HFF-Myc (cell line): ENCODE data around the gene PPA1.

Experiments
- DNase-seq: peaks from one replicate; pipeline ENCODE4 v3.0.0-alpha.2; 2011; ENCODE audit warnings: low read depth; ENCODE audit errors: extremely low read depth
- H3K4me3 ChIP-seq: replicated peaks from 2 replicates; pipeline ENCODE4 v1.5.1; 2011; ENCODE audit warnings: low read depth, mild to moderate bottlenecking, control low read depth, low read length
- TF ChIP-seq, protein P1 (sequence below): IDR thresholded peaks from 2 replicates; pipeline ENCODE4 v1.5.1; 2012; ENCODE audit warnings: mild to moderate bottlenecking, low read depth, low read length, control low read depth; ENCODE audit errors: missing control alignments

PPA1 gene

DNA sequence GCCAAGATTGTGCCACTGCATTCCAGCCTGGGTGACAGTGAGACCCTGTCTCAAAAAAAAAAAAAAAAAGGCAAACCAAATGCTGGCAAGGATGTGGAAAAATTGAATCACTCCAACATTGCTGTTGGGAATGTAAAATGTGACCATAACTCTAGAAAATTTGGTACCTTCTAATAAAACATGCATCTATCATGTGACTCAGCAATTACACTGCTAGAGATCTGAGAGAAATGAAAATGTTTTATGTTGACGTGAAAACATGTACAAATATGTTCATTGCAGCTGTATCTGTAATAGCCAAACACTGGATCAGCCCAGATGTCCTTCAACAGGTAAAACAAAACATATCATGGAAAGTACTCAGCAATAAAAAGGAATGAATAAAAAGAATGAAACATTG lies 32.1 kb downstream of the PPA1 start:
- TF ChIP-seq, protein P1, sequence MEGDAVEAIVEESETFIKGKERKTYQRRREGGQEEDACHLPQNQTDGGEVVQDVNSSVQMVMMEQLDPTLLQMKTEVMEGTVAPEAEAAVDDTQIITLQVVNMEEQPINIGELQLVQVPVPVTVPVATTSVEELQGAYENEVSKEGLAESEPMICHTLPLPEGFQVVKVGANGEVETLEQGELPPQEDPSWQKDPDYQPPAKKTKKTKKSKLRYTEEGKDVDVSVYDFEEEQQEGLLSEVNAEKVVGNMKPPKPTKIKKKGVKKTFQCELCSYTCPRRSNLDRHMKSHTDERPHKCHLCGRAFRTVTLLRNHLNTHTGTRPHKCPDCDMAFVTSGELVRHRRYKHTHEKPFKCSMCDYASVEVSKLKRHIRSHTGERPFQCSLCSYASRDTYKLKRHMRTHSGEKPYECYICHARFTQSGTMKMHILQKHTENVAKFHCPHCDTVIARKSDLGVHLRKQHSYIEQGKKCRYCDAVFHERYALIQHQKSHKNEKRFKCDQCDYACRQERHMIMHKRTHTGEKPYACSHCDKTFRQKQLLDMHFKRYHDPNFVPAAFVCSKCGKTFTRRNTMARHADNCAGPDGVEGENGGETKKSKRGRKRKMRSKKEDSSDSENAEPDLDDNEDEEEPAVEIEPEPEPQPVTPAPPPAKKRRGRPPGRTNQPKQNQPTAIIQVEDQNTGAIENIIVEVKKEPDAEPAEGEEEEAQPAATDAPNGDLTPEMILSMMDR, result no peak
- DNase-seq, result no peak
- no peak overlapping the region for H3K4me3 ChIP-seq

DNA sequence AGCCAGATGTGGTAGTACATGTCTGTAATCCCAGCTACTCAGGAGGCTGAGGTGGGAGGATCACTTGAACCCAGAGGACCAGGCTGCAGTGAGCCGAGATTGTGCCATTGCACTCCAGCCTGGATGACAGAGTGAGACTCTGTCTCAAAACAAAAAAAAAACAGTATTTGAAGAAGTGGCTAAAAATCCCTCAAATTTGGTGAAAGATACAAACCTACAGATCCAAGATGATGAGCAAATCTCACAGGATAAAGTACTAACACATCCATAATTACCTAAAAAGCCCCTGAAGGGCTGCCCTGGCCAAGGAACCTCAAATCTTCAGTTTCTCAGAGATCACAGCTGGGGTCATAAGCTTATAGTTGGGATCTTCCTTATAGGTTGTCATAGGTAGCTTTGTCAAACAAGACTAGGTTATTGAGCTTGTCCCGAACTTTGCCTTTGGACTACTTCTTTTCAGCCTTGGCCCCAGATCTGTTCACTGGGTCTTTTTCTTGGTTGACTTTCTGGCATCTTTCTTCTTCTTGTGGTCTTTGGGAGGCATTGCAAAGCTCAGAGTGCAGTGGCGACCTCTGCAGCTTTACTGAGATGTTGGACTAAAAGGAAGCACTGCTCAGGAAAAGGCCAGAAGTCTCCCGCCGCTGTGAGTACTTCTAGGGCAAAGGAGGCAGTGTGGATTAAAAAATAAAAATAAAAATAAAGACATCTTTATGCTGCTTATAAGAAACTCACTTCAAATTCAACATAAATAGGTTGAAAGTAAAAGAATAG lies 34.3 kb downstream of the PPA1 start:
- TF ChIP-seq, protein P1, result no peak
- no peak overlapping the region for H3K4me3 ChIP-seq
- DNase-seq, result no peak

DNA sequence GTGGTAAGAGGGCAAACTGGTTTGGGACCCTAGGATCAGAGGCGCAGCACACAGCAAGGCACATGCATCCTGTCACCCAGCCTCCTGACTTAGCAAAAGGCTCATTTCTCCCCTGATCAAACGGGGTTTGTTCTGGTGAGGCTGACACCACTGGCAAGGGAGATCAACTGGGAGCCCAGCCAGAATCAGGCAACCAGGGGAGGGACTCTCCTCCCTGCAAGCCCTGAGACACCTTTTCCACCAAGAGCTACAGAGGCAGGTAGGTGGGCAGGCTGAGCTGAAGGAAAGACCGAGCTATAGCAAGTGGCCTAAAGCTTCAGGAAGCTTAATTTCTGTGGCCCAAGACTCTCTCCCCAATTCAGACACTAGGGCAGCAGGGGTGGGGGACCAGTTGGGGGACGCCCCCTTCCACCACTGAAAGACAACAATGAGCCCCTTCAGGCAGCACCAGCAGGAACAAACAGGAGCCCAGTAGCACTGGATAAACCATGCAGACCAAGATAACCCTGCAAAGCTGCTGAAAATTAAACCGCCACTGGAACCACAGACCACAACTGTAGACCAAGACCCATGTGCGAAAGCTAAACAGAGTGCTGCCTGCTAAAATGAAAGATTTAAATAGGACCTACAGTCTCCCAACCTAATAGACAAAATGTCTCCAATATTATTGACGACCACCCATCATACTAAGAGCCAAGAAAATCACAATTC lies 35.8 kb downstream of the PPA1 start:
- no peak overlapping the region for H3K4me3 ChIP-seq
- DNase-seq, result no peak
- TF ChIP-seq, protein P1, result no peak

DNA sequence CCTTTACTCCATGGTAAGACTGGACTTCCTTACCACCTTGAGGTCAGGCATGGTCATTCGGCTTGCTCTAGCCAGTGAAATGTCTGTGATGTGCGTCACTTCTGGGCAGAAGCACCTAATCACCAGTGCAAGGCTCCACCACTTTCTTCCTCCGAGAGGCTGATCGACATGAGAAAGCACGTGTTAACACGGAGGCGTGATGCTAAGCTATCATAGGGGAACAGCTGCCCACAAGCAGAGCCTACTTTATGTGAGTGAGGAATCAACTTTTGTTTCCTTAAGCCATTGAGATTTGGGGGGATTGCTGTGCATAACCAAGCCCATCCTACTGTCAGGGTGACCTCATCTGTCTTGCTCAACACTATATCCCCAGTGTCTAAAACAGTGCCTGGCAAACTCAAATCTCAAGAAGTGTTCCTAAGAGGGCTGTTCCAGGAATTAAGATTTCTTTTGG lies 39.8 kb downstream of the PPA1 start:
- no peak overlapping the region for H3K4me3 ChIP-seq
- TF ChIP-seq, protein P1, result no peak
- no peak for DNase-seq

DNA sequence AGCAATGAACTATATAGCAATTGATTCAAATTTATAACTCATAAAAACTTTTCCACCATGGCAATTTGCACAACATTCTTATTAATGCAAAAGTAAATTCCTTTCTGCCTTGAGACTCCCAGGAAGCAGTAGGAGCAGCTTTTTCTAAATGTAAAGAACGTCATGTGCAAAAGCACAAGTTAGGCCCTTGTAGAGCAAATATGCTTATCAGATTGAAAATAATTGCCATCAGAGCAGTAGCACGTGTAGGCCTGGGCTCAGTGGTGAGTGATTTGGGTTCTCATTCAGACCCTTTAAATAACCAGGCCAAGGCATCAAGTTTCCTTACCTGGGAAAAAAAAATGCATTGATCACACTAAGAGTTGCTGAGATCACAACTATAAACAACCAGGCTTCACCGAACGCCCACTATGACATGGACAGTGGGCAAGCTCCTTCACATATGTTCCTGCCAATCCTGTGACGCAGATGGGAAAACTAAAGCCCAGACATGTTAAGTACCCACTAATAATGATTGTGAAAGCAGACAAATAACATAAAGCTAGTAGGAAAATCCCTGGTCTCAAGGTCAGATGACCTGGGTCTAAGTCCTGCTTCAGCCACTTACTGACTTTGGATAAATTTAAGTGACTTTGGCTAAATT lies 40.8 kb downstream of the PPA1 start:
- no peak for DNase-seq
- TF ChIP-seq, protein P1, result no peak
- H3K4me3 ChIP-seq, result no peak overlapping the region

DNA sequence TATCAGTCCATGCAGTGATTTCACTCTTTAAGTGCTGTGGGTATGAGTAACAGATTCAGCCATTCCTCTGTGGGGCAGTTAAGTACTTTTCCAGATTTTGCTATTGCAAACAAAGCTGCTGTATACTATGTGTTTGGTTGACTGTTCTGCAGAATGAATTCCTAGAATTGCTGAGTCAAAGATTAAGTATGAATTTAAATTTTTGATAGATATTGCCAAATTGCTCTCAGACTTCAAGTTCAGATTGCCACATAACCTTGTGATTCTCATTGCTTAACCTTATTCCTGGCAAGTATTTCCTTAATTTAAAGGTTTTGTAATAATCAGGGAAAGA lies 41.3 kb downstream of the PPA1 start:
- peak; percentile 42 for DNase-seq
- no peak overlapping the region for H3K4me3 ChIP-seq

More for the DNA sequence above, 41.3 kb downstream of the PPA1 start:
- TF ChIP-seq, protein P1, result no peak
